Keratinocyte (primary cell): Measurements from ENCODE around the gene MYCBP2. TPM values are rescaled to one million over a fixed set of nuclear protein-coding genes. Genes with fewer than 3 reads are reported as not detected.
"Not testable (repeated sequence)": the region's sequence is repeated elsewhere in the genome, so short reads cannot be mapped to it uniquely, and the experiment has no call there.

ENCODE experiments used
- DNase-seq: peaks from one replicate; pipeline ENCODE4 v3.0.0-alpha.2; 2011; ENCODE audit warnings: low read depth, missing footprints, low spot score
- FAIRE-seq: peaks from 2 replicates; lab custom pipeline; 2011; peaks lifted over from hg19 to GRCh38; lab: Jason Lieb, UNC
- H2AFZ ChIP-seq: 2 replicates; pipeline ENCODE4 v1.6.0; 2012; ENCODE audit warnings: low read length, control low read depth, inconsistent platforms; ENCODE audit not compliant: control insufficient read depth
- H3K27ac ChIP-seq: 2 replicates; pipeline ENCODE4 v1.5.1; 2011; ENCODE audit warnings: low read length; ENCODE audit not compliant: control insufficient read depth, insufficient read depth
- H3K27me3 ChIP-seq: 3 replicates; pipeline ENCODE4 v1.6.0; 2011; ENCODE audit warnings: low read length; ENCODE audit not compliant: control insufficient read depth, insufficient read depth; ENCODE audit errors: extremely low read depth
- H3K36me3 ChIP-seq, 2 experiments: 2 replicates in 1 of 2; 3 replicates in 1 of 2; pipeline ENCODE4 v1.5.1; 2011; ENCODE audit warnings: low read length in 2 of 2, mild to moderate bottlenecking in 1 of 2; ENCODE audit not compliant: control insufficient read depth in 2 of 2, insufficient read depth in 2 of 2; ENCODE audit errors: extremely low read depth in 1 of 2
- H3K4me1 ChIP-seq: 3 replicates; pipeline ENCODE4 v1.5.1; 2011; ENCODE audit warnings: low read length; ENCODE audit not compliant: control insufficient read depth, insufficient read depth; ENCODE audit errors: extremely low read depth
- H3K4me2 ChIP-seq: 3 replicates; pipeline ENCODE4 v1.6.0; 2011; ENCODE audit warnings: low read depth, low read length; ENCODE audit not compliant: control insufficient read depth, insufficient read depth; ENCODE audit errors: extremely low read depth
- H3K4me3 ChIP-seq, 3 experiments: fragments of 200-600 bp in 1 of 3; sonication (generic) in 1 of 3; 2 replicates in 2 of 3; 3 replicates in 1 of 3; pipeline ENCODE4 v1.5.1; 2011 to 2016; ENCODE audit warnings: low read length in 3 of 3, mild to moderate bottlenecking in 3 of 3, control low read depth in 2 of 3, inconsistent platforms in 1 of 3, low read depth in 1 of 3, mixed read lengths in 1 of 3, mixed run types in 1 of 3, moderate library complexity in 1 of 3; ENCODE audit not compliant: control insufficient read depth in 2 of 3, insufficient read depth in 2 of 3; ENCODE audit errors: extremely low read depth in 1 of 3
- H3K79me2 ChIP-seq: 2 replicates; pipeline ENCODE4 v1.6.0; 2012; ENCODE audit warnings: low read length; ENCODE audit not compliant: control insufficient read depth, insufficient read depth
- H3K9ac ChIP-seq: 3 replicates; pipeline ENCODE4 v1.6.0; 2011; ENCODE audit warnings: low read length; ENCODE audit not compliant: control insufficient read depth, insufficient read depth; ENCODE audit errors: extremely low read depth
- H3K9me1 ChIP-seq: 3 replicates; pipeline ENCODE4 v1.6.0; 2011; ENCODE audit warnings: low read length; ENCODE audit not compliant: control insufficient read depth, insufficient read depth; ENCODE audit errors: extremely low read depth
- H3K9me3 ChIP-seq: 2 replicates; pipeline ENCODE4 v1.5.1; 2012; ENCODE audit warnings: low read depth, low read length; ENCODE audit not compliant: control insufficient read depth
- H4K20me1 ChIP-seq: 3 replicates; pipeline ENCODE4 v1.6.0; 2011; ENCODE audit warnings: low read length; ENCODE audit not compliant: control insufficient read depth, insufficient read depth; ENCODE audit errors: extremely low read depth
- CTCF ChIP-seq, 3 experiments: IDR thresholded peaks in 1 of 3; conservative IDR thresholded peaks in 1 of 3; optimal IDR thresholded peaks in 1 of 3; 2 replicates in 2 of 3; 3 replicates in 1 of 3; pipeline versions ENCODE3 to v1.5.1; 2011; ENCODE audit warnings: low read length in 3 of 3, mild to moderate bottlenecking in 3 of 3, moderate library complexity in 2 of 3, control low read depth in 1 of 3, inconsistent platforms in 1 of 3; ENCODE audit not compliant: insufficient read depth in 2 of 3; ENCODE audit errors: extremely low read depth in 1 of 3
- EZH2 ChIP-seq: IDR thresholded peaks from one replicate; pipeline ENCODE4 v1.6.1; 2012; ENCODE audit warnings: inconsistent platforms, mild to moderate bottlenecking, low read length, moderate library complexity
- dilution Hi-C: fragments of 300-500 bp; cut with MboI; formaldehyde crosslinking; loops from one replicate; pipeline ENCODE4 v1.7.0; 2020; ENCODE audit warnings: low sequenced_read_pairs; ENCODE audit not compliant: extremely low pct_ligation_motif_present
- polyA plus RNA-seq, 5 experiments: library from polyadenylated mRNA; depleted of rRNA in 3 of 5; stranded (reverse) in 3 of 5; stranded (forward) in 1 of 5; unstranded in 1 of 5; fragments of >200 nt; gene quantifications; 1 replicate in 1 of 5; 2 replicates in 3 of 5; 3 replicates in 1 of 5; pipeline versions ENCODE4 v1.2.1 to v1.2.3, GENCODE V29; 2011 to 2012; ENCODE audit warnings: missing spikeins in 2 of 5, low read depth in 1 of 5, low replicate concordance in 1 of 5

MYCBP2 gene
- polyA plus RNA-seq, 1 donor (not counting 4 experiments of a cell fraction or from before 2014, with no cell fraction given), result 43.8 TPM

GRCh38 chr13:77207943-77208342 lies 119.0 kb downstream of the MYCBP2 start:
- TF ChIP-seq EZH2 (no peak), CTCF (optimal IDR thresholded peaks at IDR 0.05 in 1 of 3, IDR thresholded peaks at IDR 0.05 in 1 of 3, conservative IDR thresholded peaks at IDR 0.05 in 1 of 3; ENCODE audit: extremely low read depth in 1 of 3, insufficient read depth in 2 of 3, low read length in 3 of 3) (no peak)
- peaks cover 8 to 11% of the 10 kb centered on the region in 2 experiments for H3K36me3 ChIP-seq
- no peaks in the 10 kb centered on the region for H3K9me1 ChIP-seq
- dilution Hi-C loops, result no loop called here
- DNase-seq (peak; percentile 2), FAIRE-seq (peak; percentile 62)
- no peak overlapping the region for H2AFZ ChIP-seq
- no peaks in the 10 kb centered on the region for H4K20me1 ChIP-seq
- H3K79me2 ChIP-seq, result peaks cover 2% of the 10 kb centered on the region
- H3K9me3 ChIP-seq, result no peaks in the 10 kb centered on the region
- no peak overlapping the region for H3K9ac ChIP-seq
- peak overlapping the region; percentile 1 for H3K4me2 ChIP-seq
- H3K27me3 ChIP-seq, result no peaks in the 10 kb centered on the region
- peak overlapping the region; percentile 8 for H3K27ac ChIP-seq
- no peak overlapping the region for H3K4me3 ChIP-seq
- peaks cover 4% of the 10 kb centered on the region for H3K4me1 ChIP-seq

- dilution Hi-C loops, H2AFZ ChIP-seq, H4K20me1 ChIP-seq, H3K9me3 ChIP-seq, H3K27ac ChIP-seq, H3K4me2 ChIP-seq, H3K9ac ChIP-seq, H3K79me2 ChIP-seq, H3K9me1 ChIP-seq, H3K27me3 ChIP-seq, FAIRE-seq, H3K4me3 ChIP-seq, H3K36me3 ChIP-seq, H3K4me1 ChIP-seq, DNase-seq: not testable (repeated sequence)
Measured at GRCh38 chr13:77198995-77199394, 127.9 kb downstream of the MYCBP2 start.

- Histone ChIP-seq H3K9me1 (no peaks in the 10 kb centered on the region), H3K79me2 (no peaks in the 10 kb centered on the region), H3K4me3 (no peak overlapping the region), H4K20me1 (no peaks in the 10 kb centered on the region), H3K4me1 (peaks cover 4% of the 10 kb centered on the region), H3K27ac (no peak overlapping the region), H3K4me2 (no peak overlapping the region), H3K9me3 (no peaks in the 10 kb centered on the region), H3K27me3 (no peaks in the 10 kb centered on the region), H2AFZ (no peak overlapping the region), H3K36me3 (peaks cover 4 to 5% of the 10 kb centered on the region in 2 experiments), H3K9ac (no peak overlapping the region)
- FAIRE-seq (no peak), DNase-seq (no peak)
- dilution Hi-C loops, result no loop called here
- TF ChIP-seq EZH2 (no peak), CTCF (optimal IDR thresholded peaks at IDR 0.05 in 1 of 3, IDR thresholded peaks at IDR 0.05 in 1 of 3, conservative IDR thresholded peaks at IDR 0.05 in 1 of 3; ENCODE audit: extremely low read depth in 1 of 3, insufficient read depth in 2 of 3, low read length in 3 of 3) (no peak)
Measured at GRCh38 chr13:77196052-77196618, 130.8 kb downstream of the MYCBP2 start.
